HEK293T (cell line): ENCODE measurements around the gene TTLL4.

Source experiments
- FOXK2 ChIP-seq: fragments of 450-650 bp; IDR thresholded peaks from 2 replicates; pipeline ENCODE4 v1.6.1; 2016; ENCODE audit warnings: mild to moderate bottlenecking
- SUZ12 ChIP-seq: fragments of 450-650 bp; IDR thresholded peaks from 2 replicates; pipeline ENCODE4 v1.6.1; 2016; ENCODE audit warnings: mild to moderate bottlenecking

GRCh38 chr2:218755198-218755566, 44.5 kb downstream of the TTLL4 start:
- TF ChIP-seq SUZ12 (no peak), FOXK2 (no peak)
